ENCODE data around the gene MCRIP1. TPM values are rescaled to one million over a fixed set of nuclear protein-coding genes. Genes with fewer than 3 reads are reported as not detected.

MCRIP1 gene
- total RNA-seq, 1 donor from 2014 or later = 64.1 TPM

GRCh38 chr17:81807839-81808238 lies 25.3 kb downstream of the MCRIP1 start:
- Histone ChIP-seq H3K4me1 (peaks cover 6% of the 10 kb centered on the region), H3K36me3 (no peaks in the 10 kb centered on the region), H3K27me3 (peaks cover 20% of the 10 kb centered on the region), H3K27ac (no peak overlapping the region), H3K9me3 (no peaks in the 10 kb centered on the region), H3K4me3 (no peak overlapping the region)
- TF ChIP-seq CTCF (IDR thresholded peaks at IDR 0.05) (no peak), POLR2A (IDR thresholded peaks at IDR 0.05) (no peak), POLR2AphosphoS5 (IDR thresholded peaks at IDR 0.05; ENCODE audit: insufficient read depth in 1 of 2, low read depth in 1 of 2) (no peak)
- intact Hi-C loops (cut with DNase I) = no loop called here
- no peak for DNase-seq (ENCODE audit: extremely low spot score in 2 of 2)

- DNase-seq (ENCODE audit: extremely low spot score in 2 of 2) = no peak
- Histone ChIP-seq H3K36me3 (no peaks in the 10 kb centered on the region), H3K4me3 (no peak overlapping the region), H3K27me3 (peaks cover 20% of the 10 kb centered on the region), H3K9me3 (no peaks in the 10 kb centered on the region), H3K27ac (no peak overlapping the region), H3K4me1 (peaks cover 6% of the 10 kb centered on the region)
- no peak for TF ChIP-seq POLR2AphosphoS5 (IDR thresholded peaks at IDR 0.05; ENCODE audit: insufficient read depth in 1 of 2, low read depth in 1 of 2)
- TF ChIP-seq CTCF (IDR thresholded peaks at IDR 0.05) = no peak
- no peak for TF ChIP-seq POLR2A (IDR thresholded peaks at IDR 0.05)
- intact Hi-C loops (cut with DNase I) = no loop called here
Measured at GRCh38 chr17:81807210-81807719, 25.8 kb downstream of the MCRIP1 start.

GRCh38 chr17:81806461-81807209 lies 26.5 kb downstream of the MCRIP1 start:
- TF ChIP-seq POLR2A (IDR thresholded peaks at IDR 0.05) (no peak), POLR2AphosphoS5 (IDR thresholded peaks at IDR 0.05; ENCODE audit: insufficient read depth in 1 of 2, low read depth in 1 of 2) (no peak), CTCF (IDR thresholded peaks at IDR 0.05) (no peak)
- Histone ChIP-seq H3K36me3 (no peaks in the 10 kb centered on the region), H3K4me3 (no peak overlapping the region), H3K27me3 (peaks cover 20% of the 10 kb centered on the region), H3K27ac (no peak overlapping the region), H3K4me1 (peaks cover 6% of the 10 kb centered on the region), H3K9me3 (no peaks in the 10 kb centered on the region)
- intact Hi-C loops (cut with DNase I) = no loop called here
- no peak for DNase-seq (ENCODE audit: extremely low spot score in 2 of 2)

GRCh38 chr17:81805707-81806460 lies 27.2 kb downstream of the MCRIP1 start:
- no peak for DNase-seq (ENCODE audit: extremely low spot score in 2 of 2)
- no peak for TF ChIP-seq POLR2A (IDR thresholded peaks at IDR 0.05)
- TF ChIP-seq CTCF (IDR thresholded peaks at IDR 0.05) = no peak
- TF ChIP-seq POLR2AphosphoS5 (IDR thresholded peaks at IDR 0.05; ENCODE audit: insufficient read depth in 1 of 2, low read depth in 1 of 2) = no peak
- Histone ChIP-seq H3K27me3 (peaks cover 20% of the 10 kb centered on the region), H3K9me3 (no peaks in the 10 kb centered on the region), H3K36me3 (no peaks in the 10 kb centered on the region), H3K27ac (no peak overlapping the region), H3K4me1 (peaks cover 6% of the 10 kb centered on the region), H3K4me3 (no peak overlapping the region)
- intact Hi-C loops (cut with DNase I) = no loop called here

Data from vagina (tissue), 2 donors.